ENCODE results near the gene INPP1. TPM values are rescaled to one million over a fixed set of nuclear protein-coding genes. Genes with fewer than 3 reads are reported as not detected.

Gene INPP1
- total RNA-seq, 1 experiment from 2014 or later, result 4.3 TPM

- TF ChIP-seq, protein P1, sequence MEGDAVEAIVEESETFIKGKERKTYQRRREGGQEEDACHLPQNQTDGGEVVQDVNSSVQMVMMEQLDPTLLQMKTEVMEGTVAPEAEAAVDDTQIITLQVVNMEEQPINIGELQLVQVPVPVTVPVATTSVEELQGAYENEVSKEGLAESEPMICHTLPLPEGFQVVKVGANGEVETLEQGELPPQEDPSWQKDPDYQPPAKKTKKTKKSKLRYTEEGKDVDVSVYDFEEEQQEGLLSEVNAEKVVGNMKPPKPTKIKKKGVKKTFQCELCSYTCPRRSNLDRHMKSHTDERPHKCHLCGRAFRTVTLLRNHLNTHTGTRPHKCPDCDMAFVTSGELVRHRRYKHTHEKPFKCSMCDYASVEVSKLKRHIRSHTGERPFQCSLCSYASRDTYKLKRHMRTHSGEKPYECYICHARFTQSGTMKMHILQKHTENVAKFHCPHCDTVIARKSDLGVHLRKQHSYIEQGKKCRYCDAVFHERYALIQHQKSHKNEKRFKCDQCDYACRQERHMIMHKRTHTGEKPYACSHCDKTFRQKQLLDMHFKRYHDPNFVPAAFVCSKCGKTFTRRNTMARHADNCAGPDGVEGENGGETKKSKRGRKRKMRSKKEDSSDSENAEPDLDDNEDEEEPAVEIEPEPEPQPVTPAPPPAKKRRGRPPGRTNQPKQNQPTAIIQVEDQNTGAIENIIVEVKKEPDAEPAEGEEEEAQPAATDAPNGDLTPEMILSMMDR (conservative IDR thresholded peaks at IDR 0.05), result no peak
These were observed 61.7 kb downstream of the INPP1 start for GRCh38 chr2:190405070-190405469.

More at GRCh38 chr2:190405070-190405469, 61.7 kb downstream of the INPP1 start:
- no peak overlapping the region for H3K4me2 ChIP-seq (ENCODE audit: insufficient read depth, insufficient read length, low read length)
- no peak overlapping the region for H2AK5ac ChIP-seq (ENCODE audit: insufficient read length, low read length)
- H3K4me1 ChIP-seq (ENCODE audit: insufficient read depth, low read length), result no peaks in the 10 kb centered on the region
- H3K4me1 Mint-ChIP-seq, result peaks cover 10 to 11% of the 10 kb centered on the region in 2 experiments
- H3K27ac Mint-ChIP-seq, result no peak overlapping the region
- H2BK5ac ChIP-seq (ENCODE audit: insufficient read length, low read length), result no peak overlapping the region
- no peaks in the 10 kb centered on the region for H3K36me3 Mint-ChIP-seq (ENCODE audit: insufficient read depth in 1 of 3, low read depth in 3 of 3)
- H3K9me3 ChIP-seq (ENCODE audit: control insufficient read depth, low read depth, low read length), result no peaks in the 10 kb centered on the region
- H3K27me3 Mint-ChIP-seq (ENCODE audit: low read depth), result peaks cover 13% of the 10 kb centered on the region
- no peaks in the 10 kb centered on the region for H3K9me3 Mint-ChIP-seq
- H4K91ac ChIP-seq (ENCODE audit: insufficient read length, low read depth, low read length), result no peak overlapping the region
- H3K27me3 ChIP-seq (ENCODE audit: insufficient read depth, low read length), result no peaks in the 10 kb centered on the region; the same call in 1 of the 2 replicates
- H2AFZ ChIP-seq (ENCODE audit: low read length), result no peak overlapping the region
- no peak overlapping the region for H4K5ac ChIP-seq (ENCODE audit: insufficient read length, low read depth, low read length)
- H3K56ac ChIP-seq (ENCODE audit: insufficient read length, low read depth, low read length), result no peak overlapping the region
- no peak overlapping the region for H3K27ac ChIP-seq (ENCODE audit: insufficient read length, low read depth, low read length)
- peaks cover 8% of the 10 kb centered on the region for H3K23me2 ChIP-seq (ENCODE audit: insufficient read length, low read depth, low read length, poor library complexity, severe bottlenecking)
- H3K9ac ChIP-seq (ENCODE audit: extremely low read depth, insufficient read length, low read length), result no peak overlapping the region
- no peak overlapping the region for H2BK12ac ChIP-seq (ENCODE audit: insufficient read length, low read depth, low read length)
- H2BK15ac ChIP-seq (ENCODE audit: low read depth, low read length), result no peak overlapping the region
- no peak overlapping the region for H3K23ac ChIP-seq (ENCODE audit: insufficient read length, low read depth, low read length)
- no peak overlapping the region for H3K18ac ChIP-seq (ENCODE audit: insufficient read length, low read depth, low read length)
- no peak for DNase-seq
- H4K8ac ChIP-seq (replicated peaks; ENCODE audit: insufficient read length, low read depth, low read length), result no peak overlapping the region
- no peak overlapping the region for H2BK120ac ChIP-seq (ENCODE audit: low read depth, low read length, poor library complexity, severe bottlenecking)
- H3K4ac ChIP-seq (ENCODE audit: low read depth, low read length), result no peak overlapping the region
- H4K20me1 ChIP-seq (ENCODE audit: control insufficient read depth, insufficient read depth, insufficient read length), result no peaks in the 10 kb centered on the region
- no peak overlapping the region for H3K14ac ChIP-seq (ENCODE audit: insufficient read depth, low read length)
- H3K79me2 ChIP-seq (ENCODE audit: insufficient read depth, low read length), result no peaks in the 10 kb centered on the region
- no CpG with 5 or more reads among the region's 3 CpGs for whole genome bisulfite sequencing (ENCODE audit: extremely low coverage, insufficient read length, low lambda C conversion rate)
- H3T11ph ChIP-seq (ENCODE audit: low read length), result no peak overlapping the region
- no peak overlapping the region for H2BK20ac ChIP-seq (ENCODE audit: low read depth, low read length, poor library complexity, severe bottlenecking)
- no peaks in the 10 kb centered on the region for H3K79me1 ChIP-seq (ENCODE audit: insufficient read depth, low read depth, low read length, poor library complexity, severe bottlenecking)
- H3K4me3 Mint-ChIP-seq, result no peak overlapping the region

All from H9 (cell line).